DOHH2 (cell line): ENCODE measurements around the gene IGF2BP3.
"Not testable (repeated sequence)": the region's sequence is repeated elsewhere in the genome, so short reads cannot be mapped to it uniquely, and the experiment has no call there.

Source experiments
- EZH2phosphoT487 ChIP-seq: fragments of 200-600 bp; sonication (generic); IDR thresholded peaks from 2 replicates; pipeline ENCODE4 v1.6.1; 2017; ENCODE audit warnings: borderline replicate concordance, mild to moderate bottlenecking, antibody characterized with exemption, low read length, moderate library complexity, mixed read lengths
- TF ChIP-seq, protein P1 (sequence below): fragments of 200-600 bp; sonication (generic); IDR thresholded peaks from one replicate; pipeline ENCODE4 v1.5.1; 2014; ENCODE audit warnings: antibody characterized with exemption, mild to moderate bottlenecking, low read depth, low read length; ENCODE audit not compliant: poor library complexity, severe bottlenecking

DNA sequence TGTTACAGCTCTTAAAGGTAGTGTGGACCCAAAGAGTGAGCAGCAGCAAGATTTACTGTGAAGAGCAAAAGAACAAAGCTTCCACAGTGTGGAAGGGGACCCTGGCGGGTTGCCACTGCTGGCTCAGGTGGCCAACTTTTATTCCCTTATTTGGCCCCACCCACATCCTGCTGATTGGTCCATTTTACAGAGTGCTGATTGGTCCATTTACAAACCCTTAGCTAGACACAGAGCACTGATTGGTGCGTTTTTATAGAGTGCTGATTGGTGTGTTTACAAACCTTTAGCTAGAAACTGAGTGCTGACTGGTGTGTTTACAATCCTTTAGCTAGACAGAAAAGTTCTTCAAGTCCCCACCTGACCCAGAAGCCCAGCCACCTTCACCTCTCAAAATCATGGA is 63.7 kb downstream of the IGF2BP3 start:
- TF ChIP-seq, protein P1, sequence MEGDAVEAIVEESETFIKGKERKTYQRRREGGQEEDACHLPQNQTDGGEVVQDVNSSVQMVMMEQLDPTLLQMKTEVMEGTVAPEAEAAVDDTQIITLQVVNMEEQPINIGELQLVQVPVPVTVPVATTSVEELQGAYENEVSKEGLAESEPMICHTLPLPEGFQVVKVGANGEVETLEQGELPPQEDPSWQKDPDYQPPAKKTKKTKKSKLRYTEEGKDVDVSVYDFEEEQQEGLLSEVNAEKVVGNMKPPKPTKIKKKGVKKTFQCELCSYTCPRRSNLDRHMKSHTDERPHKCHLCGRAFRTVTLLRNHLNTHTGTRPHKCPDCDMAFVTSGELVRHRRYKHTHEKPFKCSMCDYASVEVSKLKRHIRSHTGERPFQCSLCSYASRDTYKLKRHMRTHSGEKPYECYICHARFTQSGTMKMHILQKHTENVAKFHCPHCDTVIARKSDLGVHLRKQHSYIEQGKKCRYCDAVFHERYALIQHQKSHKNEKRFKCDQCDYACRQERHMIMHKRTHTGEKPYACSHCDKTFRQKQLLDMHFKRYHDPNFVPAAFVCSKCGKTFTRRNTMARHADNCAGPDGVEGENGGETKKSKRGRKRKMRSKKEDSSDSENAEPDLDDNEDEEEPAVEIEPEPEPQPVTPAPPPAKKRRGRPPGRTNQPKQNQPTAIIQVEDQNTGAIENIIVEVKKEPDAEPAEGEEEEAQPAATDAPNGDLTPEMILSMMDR = not testable (repeated sequence)
- TF ChIP-seq EZH2phosphoT487 = not testable (repeated sequence)
